Measurements from ENCODE around the gene TENT5C. TPM values are rescaled to one million over a fixed set of nuclear protein-coding genes. Genes with fewer than 3 reads are reported as not detected.

The TENT5C gene
- total and polyA plus RNA-seq, 2 of the 13 experiments (the other 11 are each of a cell fraction or from before 2014, with no cell fraction given): 0.02 to 0.38 TPM

DNA sequence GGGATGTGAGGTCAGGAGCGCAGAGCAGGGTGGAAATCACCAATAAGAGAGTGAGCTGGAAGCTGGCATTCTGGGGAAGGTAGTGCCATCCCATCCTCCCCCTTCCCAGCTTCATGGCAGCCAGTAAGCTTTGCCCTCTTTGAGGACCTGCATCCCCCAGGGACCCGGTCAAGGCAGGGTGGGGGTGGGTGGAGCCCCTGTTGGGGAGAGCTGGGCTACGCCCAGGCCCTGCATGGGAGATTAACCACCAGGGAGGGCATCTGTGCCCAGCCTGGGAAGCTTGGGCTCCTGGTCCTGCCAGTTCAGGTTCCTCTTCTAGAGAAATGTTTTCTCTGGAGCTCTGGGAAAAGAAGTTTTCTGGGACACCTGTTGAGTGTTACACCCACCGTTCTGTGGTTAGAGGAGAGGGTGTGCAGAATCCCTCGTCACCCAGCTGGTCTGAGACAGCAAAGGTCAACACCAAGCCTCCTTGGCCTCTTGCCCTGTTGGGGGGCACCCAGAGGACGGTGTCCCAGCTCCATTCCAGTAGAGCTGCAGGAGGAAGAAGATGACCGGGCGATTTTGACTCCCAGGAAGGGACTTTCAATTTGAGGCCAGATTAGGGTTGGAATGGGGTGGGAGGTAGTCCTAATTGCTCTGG lies 30.1 kb upstream of the TENT5C start:
- intact Hi-C loops (cut with micrococcal nuclease; ENCODE audit: unreplicated experiment): no loop called here
- Histone ChIP-seq H3K4me3 (replicated peaks in 1 of 3; ENCODE audit: insufficient read depth in 1 of 3, low read depth in 2 of 3, low read length in 3 of 3) (no peak overlapping the region), H2AFZ (ENCODE audit: low read length) (no peak overlapping the region), H3K79me2 (ENCODE audit: insufficient read depth, low read length) (no peaks in the 10 kb centered on the region), H3K9ac (ENCODE audit: insufficient read depth, low read depth, low read length) (no peak overlapping the region), H4K20me1 (ENCODE audit: insufficient read depth, low read length) (no peaks in the 10 kb centered on the region), H3K4me1 (ENCODE audit: insufficient read depth, low read length) (peaks cover 28% of the 10 kb centered on the region), H3K36me3 (replicated peaks in 1 of 2; ENCODE audit: control insufficient read depth in 1 of 2, insufficient read depth in 2 of 2, low read length in 2 of 2) (no peaks in the 10 kb centered on the region), H3K4me2 (ENCODE audit: low read depth, low read length) (no peak overlapping the region), H3K9me3 (ENCODE audit: low read length) (no peaks in the 10 kb centered on the region), H3K27me3 (ENCODE audit: control insufficient read depth in 1 of 2, insufficient read depth in 2 of 2, low read length in 2 of 2) (peaks cover 0 to 1% of the 10 kb centered on the region in 2 experiments; a peak in 2 of 5 replicates), H3K27ac (ENCODE audit: extremely low read length, insufficient read depth, low read length) (no peak overlapping the region)
- DNase-seq (ENCODE audit: low spot score): no peak
- no peak for FAIRE-seq
- in situ Hi-C loops (cut with HindIII; ENCODE audit: extremely low pct_ligation_motif_present, low pct_unique_long_range_greater_than_20kb): no loop called here
- ChIA-PET CTCF (ENCODE audit: low intra/inter-chr PET ratio, low total read pairs) (no interaction called here), POLR2A (no interaction called here)
- BruUV-seq (replicated peaks): no TSS peak
- ATAC-seq: no peak
- TF ChIP-seq ZNF891 (CRISPR knock-in tag; IDR thresholded peaks at IDR 0.05) (no peak), ZNF773 (CRISPR knock-in tag; IDR thresholded peaks at IDR 0.05; ENCODE audit: borderline replicate concordance) (no peak), NR1H2 (CRISPR knock-in tag; IDR thresholded peaks at IDR 0.05; ENCODE audit: borderline replicate concordance, low read depth) (no peak), NFYB (CRISPR knock-in tag; IDR thresholded peaks at IDR 0.05) (no peak), ZFYVE20 (CRISPR knock-in tag; IDR thresholded peaks at IDR 0.05; ENCODE audit: borderline replicate concordance, low read depth) (no peak), ZNF552 (CRISPR knock-in tag; IDR thresholded peaks at IDR 0.05; ENCODE audit: borderline replicate concordance) (no peak), HCFC1 (IDR thresholded peaks at IDR 0.05; ENCODE audit: low read depth, low read length) (no peak), ADNP (CRISPR knock-in tag; IDR thresholded peaks at IDR 0.05) (no peak), SMARCE1 (IDR thresholded peaks at IDR 0.05; ENCODE audit: borderline replicate concordance) (no peak), IKZF1 (IDR thresholded peaks at IDR 0.05) (no peak), RFX3 (CRISPR knock-in tag; IDR thresholded peaks at IDR 0.05) (no peak)
- WGBS (ENCODE audit: low lambda C conversion rate): 25% methylated on average over 4 of the region's 8 CpGs

Data from HepG2 (cell line).